IPS-18c (cell line): Measurements from ENCODE around the gene ARID3A.

Experiments used
- H3K4me3 ChIP-seq: 2 replicates; pipeline ENCODE4 v1.7.0; 2013; ENCODE audit warnings: low read depth, mild to moderate bottlenecking, low read length, moderate library complexity; ENCODE audit not compliant: insufficient read depth
- H3K9me3 ChIP-seq: one replicate; pipeline ENCODE4 v1.6.1; 2013; ENCODE audit warnings: mild to moderate bottlenecking, low read length, moderate library complexity; ENCODE audit not compliant: control insufficient read depth, insufficient read depth

The ARID3A gene

GRCh38 chr19:919199-920050, 6.4 kb upstream of the ARID3A start:
- peak overlapping the region; percentile 31 for H3K4me3 ChIP-seq
- H3K9me3 ChIP-seq, result no peaks in the 10 kb centered on the region

DNA sequence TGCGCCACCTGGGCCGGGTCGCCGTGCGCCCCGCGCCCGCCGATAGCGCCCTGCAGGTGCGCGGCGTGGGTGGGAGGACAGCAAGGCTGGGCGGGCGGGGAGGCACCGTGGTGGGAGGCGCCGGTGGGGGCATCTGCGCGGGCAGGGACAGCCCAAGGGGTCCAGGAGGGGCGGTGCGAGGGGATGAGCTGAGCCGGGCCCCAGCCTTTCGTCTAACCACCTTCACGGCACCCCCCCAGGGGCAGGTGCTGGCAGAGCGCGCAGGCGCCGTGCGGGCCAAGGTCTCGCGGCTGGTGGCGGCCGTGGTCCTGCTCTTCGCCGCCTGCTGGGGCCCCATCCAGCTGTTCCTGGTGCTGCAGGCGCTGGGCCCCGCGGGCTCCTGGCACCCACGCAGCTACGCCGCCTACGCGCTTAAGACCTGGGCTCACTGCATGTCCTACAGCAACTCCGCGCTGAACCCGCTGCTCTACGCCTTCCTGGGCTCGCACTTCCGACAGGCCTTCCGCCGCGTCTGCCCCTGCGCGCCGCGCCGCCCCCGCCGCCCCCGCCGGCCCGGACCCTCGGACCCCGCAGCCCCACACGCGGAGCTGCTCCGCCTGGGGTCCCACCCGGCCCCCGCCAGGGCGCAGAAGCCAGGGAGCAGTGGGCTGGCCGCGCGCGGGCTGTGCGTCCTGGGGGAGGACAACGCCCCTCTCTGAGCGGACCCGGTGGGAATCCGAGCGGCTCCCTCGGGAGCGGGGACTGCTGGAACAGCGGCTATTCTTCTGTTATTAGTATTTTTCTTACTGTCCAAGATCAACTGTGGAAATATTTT, 5.6 kb upstream of the ARID3A start:
- peak overlapping the region; percentile 31 for H3K4me3 ChIP-seq
- H3K9me3 ChIP-seq, result no peaks in the 10 kb centered on the region

GRCh38 chr19:924553-925086, 1.2 kb upstream of the ARID3A start:
- H3K4me3 ChIP-seq, result peak overlapping the region; percentile 77
- H3K9me3 ChIP-seq, result no peaks in the 10 kb centered on the region

GRCh38 chr19:925087-925525, 729 bp upstream of the ARID3A start:
- Histone ChIP-seq H3K4me3 (peak overlapping the region; percentile 77), H3K9me3 (no peaks in the 10 kb centered on the region)

DNA sequence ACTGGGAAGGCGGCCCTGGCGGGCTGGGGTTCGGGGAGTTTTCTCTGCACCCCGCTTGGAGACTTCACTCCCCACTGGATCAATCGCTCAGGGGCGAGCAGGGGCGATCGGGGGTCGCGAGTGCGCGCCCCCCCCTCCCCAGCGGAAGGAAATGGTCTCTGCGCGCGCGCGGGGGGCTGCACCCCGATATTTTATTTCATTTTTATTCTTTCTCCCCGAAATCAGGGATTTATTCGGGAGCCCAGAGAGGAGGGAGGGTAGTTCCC, 421 bp downstream of the ARID3A start:
- Histone ChIP-seq H3K9me3 (no peaks in the 10 kb centered on the region), H3K4me3 (peak overlapping the region; percentile 77)

- Histone ChIP-seq H3K9me3 (no peaks in the 10 kb centered on the region), H3K4me3 (peak overlapping the region; percentile 77)
These were observed 935 bp downstream of the ARID3A start for GRCh38 chr19:926589-927350.

- peak overlapping the region; percentile 77 for H3K4me3 ChIP-seq
- no peaks in the 10 kb centered on the region for H3K9me3 ChIP-seq
These were observed 1.5 kb downstream of the ARID3A start for GRCh38 chr19:927351-927779.

- peak overlapping the region; percentile 77; the same call in 1 of the 2 replicates for H3K4me3 ChIP-seq
- H3K9me3 ChIP-seq, result no peaks in the 10 kb centered on the region
These were observed 2.1 kb downstream of the ARID3A start for GRCh38 chr19:927780-928401.

- Histone ChIP-seq H3K4me3 (no peak overlapping the region), H3K9me3 (no peaks in the 10 kb centered on the region)
These were observed 2.8 kb downstream of the ARID3A start for GRCh38 chr19:928471-929202.

GRCh38 chr19:929203-929890, 3.5 kb downstream of the ARID3A start:
- H3K4me3 ChIP-seq, result no peak overlapping the region
- H3K9me3 ChIP-seq, result no peaks in the 10 kb centered on the region

DNA sequence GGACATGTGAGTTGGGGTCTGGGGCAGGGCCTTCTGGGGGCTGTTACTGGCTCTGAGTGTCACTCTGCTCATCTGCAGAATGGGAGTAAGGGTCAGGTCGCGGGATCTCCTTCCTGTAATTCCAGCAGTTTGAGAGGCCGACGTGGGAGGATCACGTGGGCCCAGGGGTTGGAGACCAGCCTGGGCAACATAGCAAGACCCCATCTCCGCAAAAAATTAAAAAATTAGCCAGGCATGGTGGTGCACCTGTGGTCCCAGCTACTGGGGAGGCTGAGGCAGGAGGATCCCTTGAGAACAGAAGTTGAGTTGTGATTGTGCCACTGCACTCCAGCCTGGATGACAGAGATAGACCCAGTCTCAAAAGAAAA, 4.0 kb downstream of the ARID3A start:
- no peaks in the 10 kb centered on the region for H3K9me3 ChIP-seq
- no peak overlapping the region for H3K4me3 ChIP-seq

GRCh38 chr19:931860-932647, 6.2 kb downstream of the ARID3A start:
- no peak overlapping the region for H3K4me3 ChIP-seq

GRCh38 chr19:932648-933552, 7.1 kb downstream of the ARID3A start:
- no peaks in the 10 kb centered on the region for H3K9me3 ChIP-seq
- no peak overlapping the region for H3K4me3 ChIP-seq

More at GRCh38 chr19:931860-932647, 6.2 kb downstream of the ARID3A start:
- no peaks in the 10 kb centered on the region for H3K9me3 ChIP-seq

GRCh38 chr19:933553-933882, 7.7 kb downstream of the ARID3A start:
- Histone ChIP-seq H3K9me3 (no peaks in the 10 kb centered on the region), H3K4me3 (no peak overlapping the region)
